Measurements from ENCODE around the gene RNF223.

- TF ChIP-seq CTCF (conservative IDR thresholded peaks at IDR 0.05; ENCODE audit: low read depth, low read length) (no peak), EZH2 (IDR thresholded peaks at IDR 0.05; ENCODE audit: low read length, unreplicated experiment) (no peak)
These were observed 43.3 kb upstream of the RNF223 start for GRCh38 chr1:1117469-1117831.
